Gastroesophageal sphincter (tissue), 4 donors: ENCODE results near the gene NEURL1. TPM values are rescaled to one million over a fixed set of nuclear protein-coding genes. Genes with fewer than 3 reads are reported as not detected.

Experiments used
- ATAC-seq: fragments of 150-250 bp; one replicate; pipeline ENCODE4 v1.9.1; 2016; ENCODE audit warnings: mild to moderate bottlenecking, moderate library complexity
- H3K27ac ChIP-seq, 4 donors: fragments of 200-600 bp; sonication (generic) in 3 of 4; 1 replicate in 3 of 4; 2 replicates in 1 of 4; pipeline ENCODE4 v1.5.1; 2016 to 2019
- H3K27me3 ChIP-seq: fragments of 200-600 bp; sonication (generic); one replicate; pipeline ENCODE4 v1.5.1; 2019
- H3K36me3 ChIP-seq, 2 donors: fragments of 200-600 bp; sonication (generic); one replicate each; pipeline ENCODE4 v1.5.1; 2019; ENCODE audit warnings: control low read depth in 1 of 2
- H3K4me1 ChIP-seq, 3 donors: fragments of 200-600 bp; sonication (generic); 1 replicate in 2 of 3; 2 replicates in 1 of 3; pipeline ENCODE4 v1.5.1; 2016 to 2019; ENCODE audit warnings: control low read depth in 2 of 3
- H3K4me3 ChIP-seq, 2 donors: fragments of 200-600 bp; sonication (generic); one replicate each; pipeline ENCODE4 v1.5.1; 2019; ENCODE audit warnings: mild to moderate bottlenecking in 1 of 2, moderate library complexity in 1 of 2
- H3K9me3 ChIP-seq, 3 donors: fragments of 200-600 bp; sonication (generic); one replicate each; pipeline ENCODE4 v1.5.1; 2017 to 2019; ENCODE audit warnings: control low read depth in 2 of 3
- CTCF ChIP-seq, 4 experiments: fragments of 200-600 bp in 2 of 4; fragments of 450-650 bp in 2 of 4; sonication (generic) in 1 of 4; IDR thresholded peaks; one replicate each; pipeline ENCODE4 v1.5.1; 2017 to 2019; ENCODE audit warnings: antibody characterized with exemption in 4 of 4, mild to moderate bottlenecking in 2 of 4, moderate library complexity in 2 of 4
- EP300 ChIP-seq: sonication (generic); formaldehyde crosslinking; IDR thresholded peaks from one replicate; pipeline ENCODE4 v1.6.1; 2017; ENCODE audit warnings: antibody characterized with exemption, mild to moderate bottlenecking
- POLR2A ChIP-seq, 2 donors: fragments of 450-650 bp; IDR thresholded peaks; one replicate each; pipeline ENCODE4 v1.6.1; 2017; ENCODE audit warnings: antibody characterized with exemption in 2 of 2, mild to moderate bottlenecking in 2 of 2, moderate library complexity in 1 of 2
- POLR2AphosphoS5 ChIP-seq: sonication (generic); formaldehyde crosslinking; IDR thresholded peaks from one replicate; pipeline ENCODE4 v1.6.1; 2017; ENCODE audit warnings: antibody characterized with exemption
- WGBS, 2 donors: methylation state at CpG; one replicate each; pipeline ENCODE4 v1.1.5; 2018; ENCODE audit warnings: low coverage in 1 of 2; 5-methylcytosine and 5-hydroxymethylcytosine counted together
- total RNA-seq, 4 donors: library from RNA; depleted of rRNA; stranded (reverse); fragments of >200 nt; gene quantifications; one replicate each; pipeline ENCODE4 v1.1.0, GENCODE V29; 2016

NEURL1 gene
- total RNA-seq, 4 donors from 2014 or later = 0.15 to 0.27 (median 0.19) TPM; not detected in 1

GRCh38 chr10:103447187-103447586 is 46.3 kb upstream of the NEURL1 start:
- Histone ChIP-seq H3K9me3 (no peaks in the 10 kb centered on the region), H3K4me1 (peaks cover 0 to 96% (median 54%) of the 10 kb centered on the region in 3 donors), H3K27ac (peak overlapping the region in 3 of 4 donors; percentile 86 to 91 (median 90)), H3K4me3 (no peak overlapping the region), H3K36me3 (peaks cover 0 to 83% of the 10 kb centered on the region in 2 donors), H3K27me3 (no peaks in the 10 kb centered on the region)
- no CpG with 5 or more reads among the region's 23 CpGs for WGBS, 2 donors
- TF ChIP-seq EP300 (no peak), CTCF (IDR thresholded peaks at IDR 0.05) (no peak), POLR2A (IDR thresholded peaks at IDR 0.05) (no peak), POLR2AphosphoS5 (no peak)
- no peak for ATAC-seq

GRCh38 chr10:103448746-103449145 is 44.8 kb upstream of the NEURL1 start:
- TF ChIP-seq POLR2AphosphoS5 (peak; percentile 80), POLR2A (IDR thresholded peaks at IDR 0.05) (no peak)
- Histone ChIP-seq H3K27ac (peak overlapping the region in 3 of 4 donors; percentile 90 to 91 (median 90)), H3K36me3 (peaks cover 0 to 67% of the 10 kb centered on the region in 2 donors), H3K9me3 (no peaks in the 10 kb centered on the region), H3K4me1 (peaks cover 0 to 94% (median 62%) of the 10 kb centered on the region in 3 donors), H3K4me3 (peak overlapping the region in 1 of 2 donors; percentile 76), H3K27me3 (no peaks in the 10 kb centered on the region)
- peak; percentile 61 for ATAC-seq
- WGBS, 2 donors = 8 to 33% methylated on average over 1 of the region's 1 CpG

- no peak for ATAC-seq
- no peaks in the 10 kb centered on the region for H3K9me3 ChIP-seq
- H3K36me3 ChIP-seq = peaks cover 0 to 60% of the 10 kb centered on the region in 2 donors
- no peak for TF ChIP-seq EP300
- no peak for TF ChIP-seq CTCF (IDR thresholded peaks at IDR 0.05)
- TF ChIP-seq POLR2AphosphoS5 = no peak
- TF ChIP-seq POLR2A (IDR thresholded peaks at IDR 0.05) = no peak
- peak overlapping the region in 3 of 4 donors; percentile 90 to 91 (median 90) for H3K27ac ChIP-seq
- H3K4me1 ChIP-seq = peaks cover 0 to 86% (median 62%) of the 10 kb centered on the region in 3 donors
- WGBS, 2 donors = 50 to 73% methylated on average over 3 to 5 of the region's 34 CpGs
- H3K27me3 ChIP-seq = no peaks in the 10 kb centered on the region
- H3K4me3 ChIP-seq = peak overlapping the region in 1 of 2 donors; percentile 76
Observed at GRCh38 chr10:103449208-103450144, 44.0 kb upstream of the NEURL1 start.

- Histone ChIP-seq H3K4me3 (peak overlapping the region; percentile 58 to 76), H3K4me1 (peaks cover 0 to 78% (median 55%) of the 10 kb centered on the region in 3 donors), H3K36me3 (peaks cover 0 to 52% of the 10 kb centered on the region in 2 donors), H3K27me3 (no peaks in the 10 kb centered on the region), H3K27ac (peak overlapping the region in 3 of 4 donors; percentile 90 to 91 (median 90)), H3K9me3 (no peaks in the 10 kb centered on the region)
- WGBS, 2 donors = 85 to 93% methylated on average over 5 to 6 of the region's 12 CpGs
- ATAC-seq = no peak
- TF ChIP-seq EP300 (no peak), CTCF (IDR thresholded peaks at IDR 0.05) (no peak), POLR2A (IDR thresholded peaks at IDR 0.05) (no peak), POLR2AphosphoS5 (no peak)
Observed at GRCh38 chr10:103450201-103450695, 43.3 kb upstream of the NEURL1 start.

- 5% methylated on average over 6 of the region's 14 CpGs; no CpG with 5 or more reads in 1 of the 2 donors for WGBS, 2 donors
- H3K27me3 ChIP-seq = no peaks in the 10 kb centered on the region
- H3K36me3 ChIP-seq = peaks cover 0 to 42% of the 10 kb centered on the region in 2 donors
- peak overlapping the region; percentile 58 to 76 for H3K4me3 ChIP-seq
- peak overlapping the region; percentile 39 to 91 (median 90) for H3K27ac ChIP-seq
- peaks cover 0 to 68% (median 49%) of the 10 kb centered on the region in 3 donors for H3K4me1 ChIP-seq
- peak; percentile 70 for ATAC-seq
- TF ChIP-seq POLR2AphosphoS5 (peak; percentile 43), EP300 (no peak)
- H3K9me3 ChIP-seq = no peaks in the 10 kb centered on the region
Observed at GRCh38 chr10:103451091-103451813, 42.3 kb upstream of the NEURL1 start.
